ENCODE measurements around the gene ARMC5.

The ARMC5 gene

GRCh38 chr16:31451681-31452351 lies 7.5 kb upstream of the ARMC5 start:
- H3K27ac ChIP-seq, result peak overlapping the region; percentile 54
- TF ChIP-seq CTCF (conservative IDR thresholded peaks at IDR 0.05) (peak; percentile 85), ZFX (IDR thresholded peaks at IDR 0.05) (no peak)

- H3K27ac ChIP-seq, result peak overlapping the region; percentile 54
- TF ChIP-seq ZFX (IDR thresholded peaks at IDR 0.05) (no peak), CTCF (conservative IDR thresholded peaks at IDR 0.05) (no peak)
Observed at GRCh38 chr16:31452631-31453106, 6.6 kb upstream of the ARMC5 start.

- peak overlapping the region; percentile 54 for H3K27ac ChIP-seq
- TF ChIP-seq ZFX (IDR thresholded peaks at IDR 0.05) (no peak), CTCF (conservative IDR thresholded peaks at IDR 0.05) (no peak)
Observed at GRCh38 chr16:31453255-31454204, 5.8 kb upstream of the ARMC5 start.

GRCh38 chr16:31455601-31456314 lies 3.5 kb upstream of the ARMC5 start:
- TF ChIP-seq CTCF (conservative IDR thresholded peaks at IDR 0.05) (peak; percentile 34), ZFX (IDR thresholded peaks at IDR 0.05) (no peak)
- H3K27ac ChIP-seq, result no peak overlapping the region

- TF ChIP-seq CTCF (conservative IDR thresholded peaks at IDR 0.05) (no peak), ZFX (IDR thresholded peaks at IDR 0.05) (no peak)
- no peak overlapping the region; the same call in 1 of the 2 replicates for H3K27ac ChIP-seq
Observed at GRCh38 chr16:31456988-31457360, 2.3 kb upstream of the ARMC5 start.

- peak overlapping the region; percentile 97 for H3K27ac ChIP-seq
- TF ChIP-seq ZFX (IDR thresholded peaks at IDR 0.05), result no peak
- TF ChIP-seq CTCF (conservative IDR thresholded peaks at IDR 0.05), result no peak
Observed at GRCh38 chr16:31458073-31458843, 1.0 kb upstream of the ARMC5 start.
